ENCODE measurements around the gene CETN1. TPM values are rescaled to one million over a fixed set of nuclear protein-coding genes. Genes with fewer than 3 reads are reported as not detected.

The CETN1 gene
- not detected in 5 replicates for total RNA-seq (2022; extraction: Qiagen RNA extraction; ENCODE audit: low read depth)

GRCh38 chr18:580154-580553, at the start of gene CETN1:
Gene CETN1 (plus strand): TSS chr18:580380. CDS start chr18:580409, 29 bp downstream.

Other genes starting within 250 kb of the CETN1 start
- 0.03 to 0.07 TPM (median 0.06 TPM) in 3 of 5 replicates, not detected in the others for gene COLEC12, start 79.7 kb upstream of the CETN1 start, total RNA-seq (2022; extraction: Qiagen RNA extraction; ENCODE audit: low read depth)
- not detected in 5 replicates for gene CLUL1, start 16.6 kb downstream of the CETN1 start, total RNA-seq (2022; extraction: Qiagen RNA extraction; ENCODE audit: low read depth)
- gene TYMS, start 77.3 kb downstream of the CETN1 start, total RNA-seq (2022; extraction: Qiagen RNA extraction; ENCODE audit: low read depth): 170 to 181 TPM (median 172 TPM) in 5 replicates
- gene ENOSF1, start 132.2 kb downstream of the CETN1 start, total RNA-seq (2022; extraction: Qiagen RNA extraction; ENCODE audit: low read depth): 19.6 to 28.5 TPM (median 25.5 TPM) in 5 replicates
- 19.3 to 31.0 TPM (median 21.9 TPM) in 5 replicates for gene YES1, start 231.9 kb downstream of the CETN1 start, total RNA-seq (2022; extraction: Qiagen RNA extraction; ENCODE audit: low read depth)